Stimulated activated naive CD4-positive, alpha-beta T cell treated with Interleukin-2 at 50 U/mL for 16 hours (primary cell): Measurements from ENCODE around the gene NGEF.

Source experiments
- DNase-seq: peaks from one replicate; lab custom pipeline; 2025; lab: John Stamatoyannopoulos, UW

The NGEF gene

DNA sequence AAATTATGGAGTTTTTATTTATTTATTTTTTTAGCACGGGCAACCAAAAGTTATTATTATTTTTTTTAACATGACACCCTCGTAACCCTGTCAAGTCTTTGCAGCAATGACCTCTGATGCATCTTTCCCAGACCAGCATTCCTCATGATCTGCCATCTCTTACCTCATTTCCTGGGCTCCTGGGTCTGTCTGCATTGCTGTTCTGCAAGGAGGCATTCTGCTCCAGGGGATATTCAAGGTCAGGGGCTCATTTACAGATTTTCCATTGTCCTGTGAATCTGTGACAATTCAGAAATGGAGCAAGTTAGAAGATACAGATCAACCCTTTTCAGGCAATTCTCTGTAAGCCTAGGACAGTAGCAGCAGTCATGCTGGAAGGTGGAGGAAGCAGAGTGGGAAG, 43.0 kb downstream of the NGEF start:
- no peak for DNase-seq

DNA sequence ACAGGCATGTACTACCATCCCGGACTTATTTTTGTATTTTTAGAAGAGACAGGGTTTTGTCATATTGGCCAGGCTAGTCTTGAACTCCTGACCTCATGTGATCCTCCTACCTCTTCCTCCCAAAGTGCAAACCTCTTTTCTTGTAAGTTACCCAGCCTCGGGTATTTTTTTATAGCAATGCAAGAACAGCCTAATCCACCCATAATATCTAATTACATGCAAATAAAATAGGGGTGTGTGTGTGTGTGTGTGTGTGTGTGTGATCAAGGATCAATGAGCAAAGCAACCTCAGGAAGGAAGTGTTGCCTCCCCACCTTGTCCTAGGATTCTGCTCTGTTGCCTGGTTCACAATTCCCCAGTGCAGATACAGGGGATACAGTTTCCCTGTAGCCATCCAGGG, 45.6 kb downstream of the NGEF start:
- DNase-seq = no peak

DNA sequence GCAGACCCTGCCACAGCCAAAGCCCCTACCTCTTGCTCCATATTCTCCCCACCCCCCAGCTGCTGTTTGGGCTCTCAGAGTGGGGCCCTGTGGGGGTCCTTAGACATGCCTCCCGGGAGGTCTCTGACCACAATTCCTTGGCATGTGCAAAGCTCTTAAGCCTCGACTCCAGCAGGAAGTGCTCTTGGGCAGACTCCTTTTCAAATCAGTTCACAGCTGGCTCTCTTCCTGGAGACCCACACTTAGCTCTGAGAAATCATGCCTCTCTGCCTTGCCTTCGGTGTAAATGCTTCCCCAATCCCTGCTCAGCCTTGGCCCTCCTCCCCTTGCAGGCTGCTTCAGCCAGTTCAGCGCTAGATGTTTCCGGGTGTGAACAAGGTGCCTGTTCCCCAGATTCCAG, 46.9 kb downstream of the NGEF start:
- DNase-seq = no peak

DNA sequence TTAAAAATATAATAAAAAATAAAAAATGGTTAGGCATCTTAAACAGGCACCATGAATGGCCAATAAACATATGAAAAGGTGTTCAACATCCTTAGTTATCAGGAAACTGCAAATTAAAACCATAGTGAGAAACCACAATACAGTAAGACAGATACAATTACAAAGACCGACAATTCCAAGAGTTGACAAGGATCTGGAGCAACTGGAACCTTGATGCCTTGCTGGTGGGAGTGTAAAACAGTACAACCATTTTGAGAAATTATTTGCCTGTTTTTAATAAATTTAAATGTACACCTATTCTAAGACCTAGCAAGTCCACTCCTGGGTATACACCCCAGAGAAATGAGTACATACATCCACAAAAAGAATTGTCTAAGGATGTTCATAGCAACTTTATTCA, 49.1 kb downstream of the NGEF start:
- no peak for DNase-seq

DNA sequence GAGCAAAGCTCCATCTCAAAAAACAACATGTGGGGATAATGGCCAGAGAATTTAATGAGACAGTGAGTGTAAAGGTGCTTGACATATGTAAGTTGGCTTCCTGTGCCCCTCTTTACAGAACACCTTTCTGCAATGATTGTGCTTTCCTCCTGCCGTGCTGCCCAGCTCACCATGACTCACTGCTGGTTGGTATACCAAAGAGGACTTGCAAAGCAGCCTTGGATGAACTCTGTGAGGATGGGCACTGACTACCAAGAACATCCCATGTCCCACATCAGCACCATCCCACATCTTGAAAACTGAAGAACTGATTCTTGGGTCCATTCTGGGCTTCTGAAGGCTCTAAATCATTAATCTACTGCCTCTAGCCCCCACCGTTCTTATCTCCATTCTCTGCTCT, 52.2 kb downstream of the NGEF start:
- no peak for DNase-seq

DNA sequence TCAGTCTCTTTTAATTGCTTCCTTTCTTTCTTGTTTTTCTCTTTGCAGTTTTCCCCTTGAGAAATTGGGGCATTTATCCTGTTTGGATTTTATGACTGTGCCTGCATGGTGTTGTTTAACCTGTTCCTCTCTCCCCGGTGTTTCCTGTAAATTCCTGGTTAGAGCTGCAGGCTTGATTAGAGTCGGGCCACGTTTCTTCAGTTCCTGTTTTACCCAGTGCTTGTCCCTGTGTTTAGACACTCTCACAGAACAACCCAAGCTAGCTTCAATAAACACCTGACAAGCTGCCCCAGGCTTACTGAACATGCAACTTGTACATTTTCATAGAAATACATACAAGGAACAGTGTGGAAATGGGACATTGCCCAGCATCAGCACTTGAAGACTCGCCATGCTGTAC, 53.9 kb downstream of the NGEF start:
- no peak for DNase-seq

DNA sequence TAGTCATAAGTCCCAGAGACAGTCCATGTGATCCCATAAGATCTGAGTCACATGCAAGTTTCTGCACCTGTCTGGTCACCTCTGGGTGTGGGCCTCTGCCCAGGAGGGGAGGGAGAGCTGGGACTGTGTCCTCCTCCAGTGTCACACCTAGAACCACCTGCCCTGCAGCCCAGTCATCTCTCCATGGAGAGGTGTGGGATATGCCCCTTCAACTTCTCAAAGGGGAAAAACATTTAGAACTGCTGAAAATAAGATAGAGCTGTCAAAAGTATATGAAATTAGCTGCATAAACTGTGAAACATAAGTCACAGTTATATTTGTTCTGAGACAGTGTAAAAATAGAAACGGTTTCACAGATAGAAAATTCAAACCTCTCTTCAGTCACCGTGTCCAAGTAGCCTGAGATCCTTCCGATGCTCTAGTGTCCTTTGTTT, 55.4 kb downstream of the NGEF start:
- DNase-seq = no peak

DNA sequence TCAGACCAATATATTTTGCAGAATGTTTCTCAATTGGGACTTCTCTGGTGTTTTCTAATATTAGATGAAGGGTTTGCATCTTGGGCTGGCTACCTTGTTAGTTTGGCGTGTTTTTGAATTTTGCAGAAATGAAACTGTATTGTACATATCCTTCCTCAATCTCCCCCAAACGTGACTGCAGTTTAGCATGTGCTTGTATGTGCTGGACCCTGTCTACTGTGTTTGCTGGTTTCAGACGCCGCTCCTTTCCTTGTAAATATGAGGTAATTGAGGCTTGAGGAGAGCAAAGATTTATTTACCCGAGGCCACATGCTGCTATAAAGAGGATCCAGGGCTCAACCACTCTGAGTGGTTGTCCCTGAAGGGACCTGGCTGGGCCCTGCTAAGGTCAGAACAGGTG, 57.2 kb downstream of the NGEF start:
- DNase-seq = no peak

DNA sequence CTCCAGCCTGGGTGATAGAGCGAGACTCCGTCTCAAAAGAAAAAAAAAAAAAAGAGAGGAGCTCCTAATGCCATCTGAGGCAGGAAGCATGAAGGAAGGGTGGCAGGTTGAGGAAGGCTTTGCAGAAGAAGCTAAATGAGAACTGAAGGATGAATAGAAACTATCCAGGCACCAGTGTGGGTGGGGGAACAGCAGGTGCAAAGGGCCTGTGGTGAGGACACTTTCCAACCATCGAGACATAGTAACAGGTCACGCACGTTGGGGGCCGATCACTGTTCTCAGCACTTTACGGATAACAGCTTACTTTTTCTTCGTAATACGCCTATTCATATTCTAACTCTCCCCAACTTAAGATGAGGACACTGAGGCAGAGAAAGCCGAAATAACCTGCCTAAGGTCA, 58.4 kb downstream of the NGEF start:
- no peak for DNase-seq

DNA sequence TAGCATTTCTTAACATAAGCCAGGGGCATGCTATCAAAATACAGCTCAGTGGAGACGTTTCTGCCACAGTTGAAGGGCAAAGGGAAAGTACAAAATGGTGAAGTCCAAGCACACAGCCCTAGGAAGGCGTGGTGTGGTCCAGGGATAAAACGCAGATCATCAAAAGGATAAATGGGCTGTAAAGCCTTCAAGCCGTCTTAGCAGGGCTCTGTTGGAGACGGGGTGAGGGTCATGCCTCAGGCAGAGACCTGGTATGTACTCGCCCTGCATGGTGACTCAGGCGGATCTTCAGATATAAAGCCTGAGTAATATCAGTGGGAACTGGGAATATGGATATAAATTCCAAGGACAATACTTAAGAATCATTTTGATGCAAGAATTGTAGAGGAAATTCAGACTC, 61.2 kb downstream of the NGEF start:
- no peak for DNase-seq

DNA sequence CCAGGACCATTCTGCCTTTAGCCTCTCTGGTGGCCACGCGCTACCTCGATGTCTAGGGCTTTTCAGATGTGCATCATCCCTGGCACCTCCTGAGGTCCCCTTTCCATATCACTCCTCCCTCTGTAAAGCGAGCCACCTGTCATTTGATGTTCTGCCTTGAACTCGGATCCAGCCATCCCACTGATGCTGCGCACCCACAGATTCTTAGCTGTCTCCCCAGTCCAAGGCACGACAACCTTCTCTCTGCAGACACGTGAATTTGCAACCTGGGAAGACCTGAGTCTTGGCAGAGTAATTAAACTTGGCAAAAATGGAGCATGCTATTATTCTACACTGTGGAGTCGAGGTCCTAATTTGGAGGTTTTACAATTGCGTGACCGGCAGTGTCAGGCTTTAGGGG, 61.9 kb downstream of the NGEF start:
- no peak for DNase-seq

DNA sequence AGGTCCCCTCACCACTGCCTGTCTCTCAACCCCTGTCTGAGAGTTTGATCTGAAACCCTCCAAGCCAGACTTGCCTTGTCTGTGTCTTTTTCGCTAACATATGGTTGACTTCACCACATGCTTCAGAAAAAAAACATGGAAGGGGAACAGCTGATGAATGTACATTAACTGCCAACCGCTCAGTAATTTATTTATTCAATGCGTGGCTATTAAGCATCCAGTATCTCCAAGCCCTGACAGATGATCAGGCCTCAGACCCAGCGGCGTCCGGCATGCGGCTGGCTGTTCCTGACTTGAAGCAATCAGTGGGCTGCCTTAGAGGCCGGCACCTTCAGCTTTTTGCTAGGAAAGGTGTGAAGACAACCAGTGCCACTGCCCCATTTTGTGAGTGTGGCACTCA, 62.3 kb downstream of the NGEF start:
- no peak for DNase-seq

DNA sequence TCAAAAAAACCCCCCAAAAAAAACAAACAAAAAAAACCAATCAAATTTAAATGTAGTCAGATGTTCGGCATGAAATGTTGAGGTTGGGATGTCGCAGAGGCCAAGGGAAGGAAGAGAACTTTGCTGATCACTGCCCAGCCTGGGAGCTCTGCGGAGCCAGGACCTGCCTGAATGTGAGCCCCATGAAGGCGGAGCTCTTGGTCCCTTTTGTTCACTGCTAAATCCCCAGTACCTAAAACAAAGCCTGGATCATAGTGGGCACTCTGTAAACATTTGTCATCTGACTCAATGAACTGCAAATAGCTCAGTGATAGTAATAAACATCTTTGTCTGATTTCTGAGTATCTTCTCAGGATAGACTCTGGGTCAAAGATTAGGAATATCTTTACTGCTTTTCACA, 64.0 kb downstream of the NGEF start:
- DNase-seq = no peak

DNA sequence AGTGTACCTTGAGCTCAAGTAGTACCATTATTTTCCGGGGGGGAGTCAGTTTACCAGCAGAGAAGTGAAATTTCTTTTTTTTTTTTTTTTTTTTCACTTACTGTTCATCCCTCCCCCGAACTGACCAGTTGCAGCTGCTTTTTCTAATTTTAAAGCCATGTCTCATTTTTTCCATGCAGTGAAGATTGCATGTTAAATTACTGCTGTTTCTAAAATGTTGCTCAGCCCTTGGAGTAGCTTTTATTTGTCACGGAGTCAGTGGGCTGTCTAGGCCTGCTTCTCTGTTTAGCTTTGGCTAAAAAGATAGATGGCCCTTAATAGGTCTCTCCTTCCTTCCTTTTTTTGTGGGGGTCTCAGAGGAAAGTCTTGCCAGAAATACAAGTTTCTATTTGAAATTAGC, 70.2 kb downstream of the NGEF start:
- DNase-seq = no peak

DNA sequence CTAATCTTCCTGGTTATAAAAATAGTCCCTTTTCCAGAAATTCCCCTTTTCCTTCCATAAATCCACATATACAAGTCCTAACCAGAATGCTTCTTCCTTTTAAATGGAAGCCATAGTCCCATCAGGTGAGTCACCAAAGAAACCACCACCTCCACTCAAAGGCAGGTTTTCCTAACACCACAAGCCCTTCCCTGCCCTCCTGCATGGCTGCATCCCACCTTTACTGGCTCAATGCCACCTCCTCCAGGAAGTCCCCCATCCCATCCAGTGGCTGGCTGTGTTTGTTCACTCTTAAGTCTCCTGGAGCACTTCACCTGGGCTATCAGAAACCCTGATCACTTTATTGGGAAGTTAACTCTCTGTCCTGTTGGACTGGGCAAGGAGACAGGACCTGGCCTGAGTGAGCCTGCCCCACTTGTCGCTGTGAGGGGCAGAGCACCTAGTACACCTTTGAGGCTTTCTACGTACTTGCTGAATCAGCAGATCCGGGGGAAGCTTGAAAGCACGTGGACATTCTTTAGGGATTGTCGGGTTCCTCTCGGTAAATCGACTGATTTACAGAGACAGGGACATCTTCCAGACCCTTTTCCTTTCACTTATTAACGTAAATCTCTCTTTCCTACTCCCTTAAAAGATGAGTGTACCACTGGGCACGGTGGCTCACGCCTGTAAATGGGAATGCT, 71.0 kb downstream of the NGEF start:
- no peak for DNase-seq

DNA sequence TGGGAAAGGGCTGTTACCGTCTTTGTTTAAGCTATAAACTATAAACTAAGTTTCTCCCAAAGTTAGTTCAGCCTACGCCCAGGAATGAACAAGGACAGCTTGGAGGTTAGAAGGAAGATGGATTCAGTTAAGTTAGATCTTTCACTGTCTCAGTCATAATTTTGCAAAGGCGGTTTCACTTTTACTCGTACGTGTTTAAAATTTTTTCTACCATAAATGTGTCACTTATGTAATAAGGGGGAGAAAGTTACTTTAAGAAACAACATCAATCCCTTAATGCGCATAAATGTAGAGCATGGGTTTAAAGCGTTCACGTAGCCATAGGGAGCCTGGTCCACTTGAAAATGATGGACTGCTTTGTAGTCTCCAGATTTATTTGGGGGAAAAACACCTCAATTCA, 71.7 kb downstream of the NGEF start:
- DNase-seq = no peak

DNA sequence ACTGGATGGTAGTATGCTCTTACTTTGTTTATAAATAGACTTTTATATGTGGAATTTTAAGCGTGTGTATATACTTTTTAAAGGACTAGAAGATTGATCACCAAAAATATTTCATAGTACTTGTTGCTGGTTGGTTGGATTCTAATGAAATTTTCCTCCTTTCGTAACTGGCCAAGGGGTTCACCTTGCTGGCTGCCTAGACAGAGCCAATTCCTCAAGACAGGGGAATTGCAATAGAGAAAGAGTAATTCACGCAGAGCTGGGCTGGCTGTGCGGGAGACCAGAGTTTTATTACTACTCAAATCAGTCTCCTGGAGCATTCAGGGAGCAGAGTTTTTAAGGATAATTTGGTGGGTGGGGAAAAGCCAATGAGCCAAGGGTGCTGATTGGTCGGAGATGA, 72.3 kb downstream of the NGEF start:
- no peak for DNase-seq

DNA sequence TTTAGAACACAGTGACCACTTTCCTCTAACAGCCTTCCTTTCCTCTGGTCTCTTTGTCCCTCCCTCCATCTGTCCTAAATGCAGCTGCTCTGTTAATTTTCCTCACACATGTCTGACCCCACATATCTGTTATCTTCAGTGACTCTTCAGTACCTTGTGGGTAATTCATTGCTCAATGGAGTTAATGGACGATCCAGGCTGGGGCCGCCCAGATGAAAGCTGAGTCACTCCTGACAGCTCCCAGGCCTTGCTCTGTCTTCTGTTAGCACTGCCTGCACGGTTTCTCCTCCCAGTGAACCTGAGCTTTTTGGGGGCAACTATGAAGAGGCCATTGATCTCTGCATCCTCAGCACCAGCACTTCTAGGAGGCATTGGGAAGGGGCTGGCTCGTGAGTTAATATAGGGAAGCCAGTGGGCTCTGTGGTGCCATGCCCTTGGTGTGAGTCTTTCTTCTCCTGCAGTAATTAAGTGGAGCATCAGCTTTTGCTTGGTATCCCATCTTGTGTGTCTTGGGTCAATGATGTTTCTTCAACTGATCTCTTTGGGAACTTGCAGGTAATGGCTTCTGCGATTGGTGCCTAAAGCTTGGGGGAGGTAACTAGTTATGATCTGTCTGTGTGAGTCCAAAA, 75.7 kb downstream of the NGEF start:
- no peak for DNase-seq

DNA sequence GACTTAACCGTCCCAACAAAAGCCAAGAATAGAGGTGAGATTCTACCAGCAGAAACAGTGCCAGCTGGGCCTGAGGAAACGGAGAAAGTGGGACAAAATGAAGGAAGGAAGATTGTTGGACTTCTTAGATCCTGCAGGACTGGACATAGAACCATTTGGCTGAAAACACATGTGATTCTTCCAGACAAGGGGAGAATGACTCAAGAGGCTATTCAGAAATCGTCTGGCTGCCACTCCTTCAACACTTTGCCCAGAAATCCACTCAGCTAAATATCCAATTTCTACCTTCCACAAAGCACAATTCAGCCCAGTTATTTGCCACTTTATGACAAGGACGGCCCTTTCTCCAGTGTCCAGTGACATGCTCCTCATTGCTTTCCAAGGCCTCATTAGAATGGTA, 81.4 kb downstream of the NGEF start:
- no peak for DNase-seq

DNA sequence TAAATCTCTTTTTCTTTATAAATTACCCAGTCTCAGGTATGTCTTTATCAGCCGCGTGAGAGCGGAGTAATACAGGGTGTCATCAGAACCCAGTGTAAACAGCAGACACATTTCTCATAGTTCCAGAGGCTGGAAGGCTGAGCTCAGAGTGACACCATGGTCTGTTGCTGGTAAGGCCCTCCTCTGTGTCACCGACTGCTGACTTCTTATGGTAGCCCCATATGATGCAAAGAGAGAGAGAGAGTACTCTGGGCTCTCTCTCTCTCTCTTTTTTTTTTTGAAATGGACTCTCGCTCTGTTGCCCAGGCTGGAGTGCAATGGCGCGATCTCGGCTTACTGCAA, 83.0 kb downstream of the NGEF start:
- no peak for DNase-seq

DNA sequence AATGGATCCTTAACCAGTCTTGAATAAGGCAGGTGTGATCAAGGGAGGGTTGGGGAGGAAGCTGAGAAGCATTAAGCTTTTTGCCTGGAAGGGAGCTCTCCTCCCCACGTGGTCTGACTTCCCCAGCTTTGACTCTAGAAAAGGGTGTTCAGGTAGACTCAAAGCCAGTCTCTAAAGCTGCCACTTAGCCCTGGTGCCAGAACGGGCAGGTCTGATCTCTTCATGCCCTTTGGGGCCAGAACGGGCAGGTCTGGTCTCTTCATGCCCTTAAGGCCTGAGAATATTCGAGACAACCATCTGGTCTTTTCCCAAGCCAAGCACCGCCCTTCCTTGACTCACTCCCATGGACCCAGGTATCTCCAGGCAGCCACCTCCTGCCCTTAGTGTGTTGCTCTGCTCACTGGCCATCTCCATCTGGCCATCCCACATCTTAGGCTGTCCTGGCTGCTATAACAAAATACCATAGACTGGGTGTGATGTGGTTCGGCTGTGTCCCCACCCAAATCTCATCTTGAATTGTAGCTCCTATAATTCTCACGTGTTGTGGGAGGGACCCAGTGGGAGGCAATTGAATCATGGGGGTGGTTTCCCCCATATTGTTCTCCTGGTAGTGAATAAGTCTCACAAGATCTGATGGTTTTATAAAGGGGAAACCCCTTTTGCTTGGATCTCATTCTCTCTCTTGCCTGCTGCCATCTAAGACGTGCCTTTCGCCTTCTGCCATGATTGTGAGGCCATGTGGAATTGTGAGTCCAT, 83.6 kb downstream of the NGEF start:
- DNase-seq = no peak

DNA sequence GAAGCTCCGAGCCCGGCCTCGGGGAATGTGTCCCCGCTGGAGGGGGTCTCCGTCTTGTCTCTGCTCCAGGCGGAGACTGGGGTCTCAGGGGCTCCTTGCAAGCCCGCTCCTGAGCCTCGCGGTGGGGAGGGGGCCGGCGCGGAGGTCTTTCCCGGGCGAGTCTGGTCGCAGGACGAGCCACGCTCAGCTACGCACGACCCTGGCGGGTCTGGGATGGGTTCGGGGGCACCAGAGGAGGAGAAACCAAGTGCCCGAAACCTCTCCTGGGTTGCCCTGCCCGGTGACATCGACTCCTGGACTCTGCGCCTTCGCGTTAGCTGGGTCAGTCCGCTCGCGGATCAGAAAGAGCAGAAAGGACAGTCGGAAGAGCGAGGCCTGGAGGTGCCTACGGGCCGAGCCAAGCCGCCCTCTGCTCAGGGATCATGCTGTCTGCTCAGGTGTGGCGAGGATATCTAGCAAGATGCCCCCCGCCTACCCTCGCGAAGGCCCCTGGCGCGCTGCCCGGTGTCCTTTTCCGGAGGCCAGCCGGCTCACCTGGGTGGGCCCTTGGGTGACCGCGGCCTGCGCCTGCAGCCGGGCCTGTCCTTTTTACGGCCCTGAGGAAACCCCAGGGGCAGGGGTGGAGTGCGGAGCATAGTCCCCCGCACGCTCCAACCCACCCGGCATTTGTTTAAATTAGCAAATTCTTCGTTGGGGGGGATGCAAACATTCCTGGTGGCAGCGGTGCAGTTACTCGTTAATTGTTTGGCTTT, 84.3 kb downstream of the NGEF start:
- DNase-seq = no peak
